ENCODE data around the gene ARID2. TPM values are rescaled to one million over a fixed set of nuclear protein-coding genes. Genes with fewer than 3 reads are reported as not detected.
A peak's percentile ranks its signal among the peaks of the same experiment; 100 is the strongest.

Gene ARID2
- total RNA-seq, 1 donor = 21.0 TPM

DNA sequence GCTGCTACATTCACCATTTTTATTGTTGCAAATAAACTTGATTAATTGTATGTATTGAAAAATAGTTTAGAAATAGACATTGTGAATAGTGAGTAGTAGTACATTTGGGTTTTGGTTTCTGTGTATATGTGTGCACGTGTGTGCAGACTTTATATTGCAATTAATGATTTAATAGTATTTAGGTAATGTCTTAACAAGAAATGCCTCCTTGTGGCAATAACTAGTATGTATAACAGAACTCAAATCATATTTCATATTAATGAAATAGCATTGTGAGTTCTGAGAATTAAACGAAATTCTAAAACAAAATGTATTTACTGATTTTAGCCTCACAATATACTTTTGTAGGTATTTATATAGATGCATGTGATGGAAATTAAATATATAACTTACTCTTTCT is 160.8 kb downstream of the ARID2 start:
- TF ChIP-seq, protein P1, sequence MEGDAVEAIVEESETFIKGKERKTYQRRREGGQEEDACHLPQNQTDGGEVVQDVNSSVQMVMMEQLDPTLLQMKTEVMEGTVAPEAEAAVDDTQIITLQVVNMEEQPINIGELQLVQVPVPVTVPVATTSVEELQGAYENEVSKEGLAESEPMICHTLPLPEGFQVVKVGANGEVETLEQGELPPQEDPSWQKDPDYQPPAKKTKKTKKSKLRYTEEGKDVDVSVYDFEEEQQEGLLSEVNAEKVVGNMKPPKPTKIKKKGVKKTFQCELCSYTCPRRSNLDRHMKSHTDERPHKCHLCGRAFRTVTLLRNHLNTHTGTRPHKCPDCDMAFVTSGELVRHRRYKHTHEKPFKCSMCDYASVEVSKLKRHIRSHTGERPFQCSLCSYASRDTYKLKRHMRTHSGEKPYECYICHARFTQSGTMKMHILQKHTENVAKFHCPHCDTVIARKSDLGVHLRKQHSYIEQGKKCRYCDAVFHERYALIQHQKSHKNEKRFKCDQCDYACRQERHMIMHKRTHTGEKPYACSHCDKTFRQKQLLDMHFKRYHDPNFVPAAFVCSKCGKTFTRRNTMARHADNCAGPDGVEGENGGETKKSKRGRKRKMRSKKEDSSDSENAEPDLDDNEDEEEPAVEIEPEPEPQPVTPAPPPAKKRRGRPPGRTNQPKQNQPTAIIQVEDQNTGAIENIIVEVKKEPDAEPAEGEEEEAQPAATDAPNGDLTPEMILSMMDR (IDR thresholded peaks at IDR 0.05; ENCODE audit: extremely low read depth, low read depth, low read length) = no peak
- no peak for DNase-seq (ENCODE audit: insufficient read length, low spot score, missing footprints)
- Histone ChIP-seq H3K36me3 (ENCODE audit: insufficient read depth, low read length) (peaks cover 13% of the 10 kb centered on the region), H3K4me2 (ENCODE audit: insufficient read depth, low read length) (no peak overlapping the region), H3K9me3 (ENCODE audit: low read depth, low read length) (no peaks in the 10 kb centered on the region), H3K27ac (ENCODE audit: low read depth, low read length) (no peak overlapping the region), H2AFZ (ENCODE audit: low read length) (no peak overlapping the region), H3K4me3 (ENCODE audit: insufficient read depth, low read length) (no peak overlapping the region), H3K27me3 (ENCODE audit: insufficient read depth, low read length) (no peaks in the 10 kb centered on the region), H3K79me2 (ENCODE audit: insufficient read depth, low read length) (no peaks in the 10 kb centered on the region), H3K4me1 (ENCODE audit: insufficient read depth, low read length) (no peaks in the 10 kb centered on the region), H4K20me1 (ENCODE audit: insufficient read depth, low read length) (no peaks in the 10 kb centered on the region)

DNA sequence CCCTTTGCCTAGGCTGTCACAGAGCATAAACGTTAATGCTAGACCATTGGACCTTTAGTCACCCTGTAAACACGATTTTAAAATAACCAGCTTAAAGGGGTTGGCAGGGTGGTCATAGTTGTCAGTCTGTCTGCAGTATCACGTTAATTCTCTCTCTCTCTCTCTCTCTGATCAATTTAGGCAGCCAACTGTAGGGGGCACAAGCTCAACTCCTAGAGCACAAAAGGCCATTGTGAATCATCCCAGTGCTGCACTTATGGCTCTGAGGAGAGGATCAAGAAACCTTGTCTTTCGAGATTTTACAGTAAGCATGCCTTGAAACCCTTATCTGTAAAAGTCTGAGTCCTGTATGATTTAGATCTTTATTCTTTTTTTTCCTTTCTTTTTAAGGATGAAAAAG is 163.7 kb downstream of the ARID2 start:
- no peak overlapping the region for H2AFZ ChIP-seq (ENCODE audit: low read length)
- H3K36me3 ChIP-seq (ENCODE audit: insufficient read depth, low read length) = peaks cover 7% of the 10 kb centered on the region
- TF ChIP-seq, protein P1 (IDR thresholded peaks at IDR 0.05; ENCODE audit: extremely low read depth, low read depth, low read length) = peak; percentile 41
- no peaks in the 10 kb centered on the region for H3K9me3 ChIP-seq (ENCODE audit: low read depth, low read length)
- no peaks in the 10 kb centered on the region for H3K4me1 ChIP-seq (ENCODE audit: insufficient read depth, low read length)
- no peak overlapping the region for H3K27ac ChIP-seq (ENCODE audit: low read depth, low read length)
- H3K4me2 ChIP-seq (ENCODE audit: insufficient read depth, low read length) = no peak overlapping the region
- DNase-seq (ENCODE audit: insufficient read length, low spot score, missing footprints) = peak; percentile 43
- no peaks in the 10 kb centered on the region for H3K79me2 ChIP-seq (ENCODE audit: insufficient read depth, low read length)
- no peaks in the 10 kb centered on the region for H4K20me1 ChIP-seq (ENCODE audit: insufficient read depth, low read length)
- H3K27me3 ChIP-seq (ENCODE audit: insufficient read depth, low read length) = no peaks in the 10 kb centered on the region
- H3K4me3 ChIP-seq (ENCODE audit: insufficient read depth, low read length) = no peak overlapping the region

DNA sequence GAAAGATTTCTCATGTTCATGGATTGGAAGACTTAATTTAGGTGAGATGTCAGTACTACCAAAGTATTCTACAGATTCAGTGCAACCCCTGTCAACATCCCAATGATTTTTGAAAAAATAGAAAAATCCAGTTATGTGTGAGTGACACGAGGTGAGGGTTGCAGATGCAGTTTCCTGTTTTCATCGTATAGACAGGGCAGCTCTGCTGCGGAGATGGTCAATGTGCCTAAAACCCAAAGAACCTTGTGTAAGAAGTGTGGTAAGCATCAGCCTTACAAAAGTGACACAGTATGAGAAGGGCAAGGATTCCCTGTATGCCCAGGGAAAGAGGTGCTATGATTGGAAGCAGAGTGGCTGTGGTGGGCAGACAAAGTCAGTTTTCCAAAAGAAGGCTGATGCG is 166.5 kb downstream of the ARID2 start:
- Histone ChIP-seq H4K20me1 (ENCODE audit: insufficient read depth, low read length) (no peaks in the 10 kb centered on the region), H3K4me2 (ENCODE audit: insufficient read depth, low read length) (no peak overlapping the region), H2AFZ (ENCODE audit: low read length) (no peak overlapping the region), H3K4me3 (ENCODE audit: insufficient read depth, low read length) (no peak overlapping the region), H3K27ac (ENCODE audit: low read depth, low read length) (no peak overlapping the region), H3K9me3 (ENCODE audit: low read depth, low read length) (no peaks in the 10 kb centered on the region), H3K27me3 (ENCODE audit: insufficient read depth, low read length) (no peaks in the 10 kb centered on the region), H3K79me2 (ENCODE audit: insufficient read depth, low read length) (no peaks in the 10 kb centered on the region), H3K36me3 (ENCODE audit: insufficient read depth, low read length) (peaks cover 7% of the 10 kb centered on the region), H3K4me1 (ENCODE audit: insufficient read depth, low read length) (no peaks in the 10 kb centered on the region)
- TF ChIP-seq, protein P1 (IDR thresholded peaks at IDR 0.05; ENCODE audit: extremely low read depth, low read depth, low read length) = no peak
- DNase-seq (ENCODE audit: insufficient read length, low spot score, missing footprints) = no peak

DNA sequence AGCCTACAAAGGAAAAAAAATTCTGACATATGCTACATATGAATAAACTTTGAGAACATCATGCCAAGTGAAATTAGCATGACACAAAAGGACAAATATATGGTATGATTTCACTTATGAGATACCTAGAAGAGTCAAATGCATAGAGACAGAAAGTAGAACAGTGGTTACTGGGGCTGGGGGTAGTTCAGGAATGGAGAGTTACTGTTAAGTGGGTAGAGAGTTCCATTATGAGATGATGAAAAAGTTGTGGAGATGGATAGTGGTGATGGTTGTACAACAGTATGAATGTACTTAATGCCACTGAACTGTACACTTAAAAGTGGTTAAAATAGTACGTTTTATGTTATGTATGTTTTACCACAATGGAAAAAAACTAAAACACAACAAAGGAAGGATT is 168.6 kb downstream of the ARID2 start:
- no peaks in the 10 kb centered on the region for H4K20me1 ChIP-seq (ENCODE audit: insufficient read depth, low read length)
- no peak overlapping the region for H3K27ac ChIP-seq (ENCODE audit: low read depth, low read length)
- no peaks in the 10 kb centered on the region for H3K9me3 ChIP-seq (ENCODE audit: low read depth, low read length)
- H3K36me3 ChIP-seq (ENCODE audit: insufficient read depth, low read length) = peaks cover 3% of the 10 kb centered on the region
- no peak overlapping the region for H3K4me2 ChIP-seq (ENCODE audit: insufficient read depth, low read length)
- no peaks in the 10 kb centered on the region for H3K79me2 ChIP-seq (ENCODE audit: insufficient read depth, low read length)
- no peak overlapping the region for H3K4me3 ChIP-seq (ENCODE audit: insufficient read depth, low read length)
- no peak for DNase-seq (ENCODE audit: insufficient read length, low spot score, missing footprints)
- no peaks in the 10 kb centered on the region for H3K4me1 ChIP-seq (ENCODE audit: insufficient read depth, low read length)
- H3K27me3 ChIP-seq (ENCODE audit: insufficient read depth, low read length) = no peaks in the 10 kb centered on the region
- TF ChIP-seq, protein P1 (IDR thresholded peaks at IDR 0.05; ENCODE audit: extremely low read depth, low read depth, low read length) = no peak
- no peak overlapping the region for H2AFZ ChIP-seq (ENCODE audit: low read length)
